ENCODE measurements around the gene STARD10.

GRCh38 chr11:72725724-72726028, 68.2 kb downstream of the STARD10 start:
- TF ChIP-seq CTCF (IDR thresholded peaks at IDR 0.05) (no peak), POLR2A (IDR thresholded peaks at IDR 0.05) (no peak)

Data from heart left ventricle (tissue), 13 donors.